NT2/D1 (cell line): ENCODE measurements around the gene USP40.

ENCODE experiments used
- SUZ12 ChIP-seq: IDR thresholded peaks from 2 replicates; pipeline ENCODE4 v1.6.1; 2011; ENCODE audit not compliant: insufficient read length, insufficient read depth; ENCODE audit errors: extremely low read depth
- YY1 ChIP-seq: IDR thresholded peaks from 2 replicates; pipeline ENCODE4 v1.6.1; 2011; ENCODE audit not compliant: insufficient read length, insufficient read depth
- ZNF274 ChIP-seq: IDR thresholded peaks from 2 replicates; pipeline ENCODE4 v1.6.1; 2011; ENCODE audit warnings: mild to moderate bottlenecking, low read depth, low read length

DNA sequence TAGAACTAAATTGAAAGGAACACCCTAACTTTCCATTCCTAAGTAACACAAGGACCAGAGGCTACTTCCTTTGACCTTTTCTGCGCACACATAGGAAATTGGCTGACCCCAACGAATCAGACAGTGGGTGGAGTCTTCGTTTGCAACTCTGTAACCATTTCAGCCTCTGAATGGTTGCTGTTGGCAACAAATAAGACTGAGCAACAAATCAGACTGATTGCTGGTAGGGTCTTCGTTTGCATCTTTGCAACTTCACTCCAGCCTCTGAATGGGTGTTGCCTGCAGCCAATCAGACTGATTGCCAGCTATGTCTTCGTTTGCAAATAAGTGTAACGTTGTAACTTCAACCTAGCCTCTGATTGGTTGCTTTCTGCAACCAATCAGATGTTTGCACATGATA lies 34.6 kb downstream of the USP40 start:
- no peak for TF ChIP-seq ZNF274
- TF ChIP-seq SUZ12: no peak
- TF ChIP-seq YY1: no peak
